SK-N-SH treated with all-trans-retinoic acid at 6 μM for 48 hours (cell line): Measurements from ENCODE around the gene C2orf81.

Experiments used
- ATAC-seq: fragments of 200-7000 bp; cut with Tn5 transposase; 3 replicates; pipeline ENCODE4 v1.9.1; 2020; ENCODE audit warnings: mild to moderate bottlenecking, moderate library complexity
- BACH2 ChIP-seq: fragments of 250-450 bp; sonication (Bioruptor Pico); IDR thresholded peaks from 2 replicates; pipeline ENCODE4 v1.9.0; 2021; ENCODE audit warnings: mild to moderate bottlenecking, borderline replicate concordance
- ESRRG ChIP-seq: fragments of 250-450 bp; sonication (Bioruptor Pico); IDR thresholded peaks from 2 replicates; pipeline ENCODE4 v1.6.1; 2021; ENCODE audit warnings: mild to moderate bottlenecking
- GLIS3 ChIP-seq: fragments of 250-450 bp; sonication (Bioruptor Pico); IDR thresholded peaks from 2 replicates; pipeline ENCODE4 v1.5.0; 2020; ENCODE audit warnings: mild to moderate bottlenecking, moderate library complexity
- PPARA ChIP-seq: fragments of 250-450 bp; sonication (Bioruptor Pico); IDR thresholded peaks from 2 replicates; pipeline ENCODE4 v1.5.0; 2020; ENCODE audit warnings: mild to moderate bottlenecking, borderline replicate concordance
- RARB ChIP-seq: fragments of 250-450 bp; sonication (Bioruptor Pico); IDR thresholded peaks from 2 replicates; pipeline ENCODE4 v1.8.0; 2021; ENCODE audit warnings: mild to moderate bottlenecking, moderate library complexity
- SNAI2 ChIP-seq: fragments of 250-450 bp; sonication (Bioruptor Pico); IDR thresholded peaks from 2 replicates; pipeline ENCODE4 v1.5.0; 2020; ENCODE audit warnings: mild to moderate bottlenecking, moderate library complexity
- TCF4 ChIP-seq: fragments of 250-450 bp; sonication (Bioruptor Pico); IDR thresholded peaks from 2 replicates; pipeline ENCODE4 v1.8.0; 2021; ENCODE audit warnings: mild to moderate bottlenecking, moderate library complexity, borderline replicate concordance
- TOX ChIP-seq: fragments of 250-450 bp; sonication (Bioruptor Pico); IDR thresholded peaks from 2 replicates; pipeline ENCODE4 v1.8.0; 2021; ENCODE audit warnings: mild to moderate bottlenecking, moderate library complexity, borderline replicate concordance
- ZNF565 ChIP-seq: fragments of 450-650 bp; formaldehyde crosslinking; conservative IDR thresholded peaks from 2 replicates; pipeline ENCODE4 v1.5.0; 2020; ENCODE audit warnings: low read depth, mild to moderate bottlenecking, moderate library complexity
- ZNF70 ChIP-seq: fragments of 450-650 bp; formaldehyde crosslinking; IDR thresholded peaks from 2 replicates; pipeline ENCODE4 v1.5.0; 2020; ENCODE audit warnings: mild to moderate bottlenecking, moderate library complexity
- TF ChIP-seq, protein P1 (sequence below): fragments of 250-450 bp; sonication (Bioruptor Pico); IDR thresholded peaks from 2 replicates; pipeline ENCODE4 v1.5.1; 2021; ENCODE audit warnings: mild to moderate bottlenecking, moderate library complexity
- TF ChIP-seq, protein P2 (sequence below): fragments of 250-450 bp; sonication (Bioruptor Pico); IDR thresholded peaks from 2 replicates; pipeline ENCODE4 v1.8.0; 2021; ENCODE audit warnings: low read depth, mild to moderate bottlenecking, moderate library complexity, borderline replicate concordance
- TF ChIP-seq, protein P3 (sequence below): fragments of 250-450 bp; sonication (Bioruptor Pico); IDR thresholded peaks from 2 replicates; pipeline ENCODE4 v1.5.0; 2020; ENCODE audit warnings: mild to moderate bottlenecking, moderate library complexity
- TF ChIP-seq, protein P4 (sequence below): fragments of 250-450 bp; sonication (Bioruptor Pico); IDR thresholded peaks from 2 replicates; pipeline ENCODE4 v1.5.1; 2020; ENCODE audit warnings: low read depth, mild to moderate bottlenecking, moderate library complexity
- TF ChIP-seq, protein P5 (sequence below): fragments of 250-450 bp; sonication (Bioruptor Pico); IDR thresholded peaks from 2 replicates; pipeline ENCODE4 v1.8.0; 2020; ENCODE audit warnings: mild to moderate bottlenecking, moderate library complexity, borderline replicate concordance

Gene C2orf81

DNA sequence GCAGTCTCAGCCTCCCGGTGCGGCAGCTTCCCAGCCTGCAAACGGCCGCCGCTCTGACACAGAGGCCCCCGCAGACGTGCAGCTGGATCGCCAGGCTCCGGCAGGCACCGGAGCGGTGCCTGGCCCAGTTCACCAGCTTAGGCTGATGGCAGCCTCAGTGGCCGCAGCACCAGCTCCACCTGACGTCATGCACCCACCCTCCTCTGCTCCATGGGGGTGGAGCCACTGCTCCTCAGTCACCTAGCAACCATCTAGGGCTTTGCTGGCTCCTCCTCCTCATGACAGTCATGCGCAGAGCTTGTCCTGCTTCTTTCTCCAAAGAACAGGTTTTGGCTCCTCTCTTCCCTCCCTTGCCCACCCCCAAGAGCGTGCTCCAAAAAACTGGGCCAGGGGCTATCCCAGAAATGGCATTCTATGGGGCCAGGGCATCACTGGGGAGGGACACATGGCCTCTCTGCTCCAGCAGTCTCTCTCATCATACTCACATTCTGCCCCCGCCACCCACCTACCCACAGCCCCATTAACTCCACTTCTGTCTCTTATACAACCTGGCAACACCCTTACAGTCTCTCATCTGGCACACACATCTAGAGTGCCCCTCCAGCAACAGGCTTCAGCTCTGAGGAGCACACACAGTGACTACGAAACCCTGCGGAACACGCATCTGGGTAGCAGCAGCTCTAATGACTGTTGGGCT lies 46.8 kb downstream of the C2orf81 start:
- ATAC-seq = peak; percentile 99
- TF ChIP-seq, protein P1, sequence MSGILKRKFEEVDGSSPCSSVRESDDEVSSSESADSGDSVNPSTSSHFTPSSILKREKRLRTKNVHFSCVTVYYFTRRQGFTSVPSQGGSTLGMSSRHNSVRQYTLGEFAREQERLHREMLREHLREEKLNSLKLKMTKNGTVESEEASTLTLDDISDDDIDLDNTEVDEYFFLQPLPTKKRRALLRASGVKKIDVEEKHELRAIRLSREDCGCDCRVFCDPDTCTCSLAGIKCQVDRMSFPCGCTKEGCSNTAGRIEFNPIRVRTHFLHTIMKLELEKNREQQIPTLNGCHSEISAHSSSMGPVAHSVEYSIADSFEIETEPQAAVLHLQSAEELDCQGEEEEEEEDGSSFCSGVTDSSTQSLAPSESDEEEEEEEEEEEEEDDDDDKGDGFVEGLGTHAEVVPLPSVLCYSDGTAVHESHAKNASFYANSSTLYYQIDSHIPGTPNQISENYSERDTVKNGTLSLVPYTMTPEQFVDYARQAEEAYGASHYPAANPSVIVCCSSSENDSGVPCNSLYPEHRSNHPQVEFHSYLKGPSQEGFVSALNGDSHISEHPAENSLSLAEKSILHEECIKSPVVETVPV (CRISPR knock-in tag) = no peak
- TF ChIP-seq, protein P2, sequence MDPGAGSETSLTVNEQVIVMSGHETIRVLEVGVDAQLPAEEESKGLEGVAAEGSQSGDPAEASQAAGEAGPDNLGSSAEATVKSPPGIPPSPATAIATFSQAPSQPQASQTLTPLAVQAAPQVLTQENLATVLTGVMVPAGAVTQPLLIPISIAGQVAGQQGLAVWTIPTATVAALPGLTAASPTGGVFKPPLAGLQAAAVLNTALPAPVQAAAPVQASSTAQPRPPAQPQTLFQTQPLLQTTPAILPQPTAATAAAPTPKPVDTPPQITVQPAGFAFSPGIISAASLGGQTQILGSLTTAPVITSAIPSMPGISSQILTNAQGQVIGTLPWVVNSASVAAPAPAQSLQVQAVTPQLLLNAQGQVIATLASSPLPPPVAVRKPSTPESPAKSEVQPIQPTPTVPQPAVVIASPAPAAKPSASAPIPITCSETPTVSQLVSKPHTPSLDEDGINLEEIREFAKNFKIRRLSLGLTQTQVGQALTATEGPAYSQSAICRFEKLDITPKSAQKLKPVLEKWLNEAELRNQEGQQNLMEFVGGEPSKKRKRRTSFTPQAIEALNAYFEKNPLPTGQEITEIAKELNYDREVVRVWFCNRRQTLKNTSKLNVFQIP (CRISPR knock-in tag) = no peak
- TF ChIP-seq, all 23 proteins: peak for 0

DNA sequence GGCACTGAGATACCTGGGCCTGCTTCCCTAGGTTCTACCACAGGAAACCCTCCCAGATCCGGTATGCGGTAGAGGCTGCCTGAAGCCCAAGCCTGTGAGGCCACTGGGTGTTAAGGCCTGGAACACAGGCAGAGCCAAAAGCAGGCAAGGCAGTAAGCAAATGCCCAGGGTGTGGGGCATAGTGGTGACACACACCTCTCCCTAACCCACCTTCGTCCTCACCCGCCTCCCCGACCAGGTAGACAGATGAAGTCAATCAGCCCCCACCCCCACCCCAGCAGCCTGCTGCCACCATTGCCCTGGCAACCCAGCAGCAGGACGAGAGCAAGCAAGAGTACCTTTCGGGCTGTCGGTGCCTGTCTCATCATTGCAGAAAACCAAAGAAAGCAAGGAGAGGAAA lies 47.4 kb downstream of the C2orf81 start:
- TF ChIP-seq TOX (no peak), PPARA (CRISPR knock-in tag) (no peak)
- TF ChIP-seq, protein P3, sequence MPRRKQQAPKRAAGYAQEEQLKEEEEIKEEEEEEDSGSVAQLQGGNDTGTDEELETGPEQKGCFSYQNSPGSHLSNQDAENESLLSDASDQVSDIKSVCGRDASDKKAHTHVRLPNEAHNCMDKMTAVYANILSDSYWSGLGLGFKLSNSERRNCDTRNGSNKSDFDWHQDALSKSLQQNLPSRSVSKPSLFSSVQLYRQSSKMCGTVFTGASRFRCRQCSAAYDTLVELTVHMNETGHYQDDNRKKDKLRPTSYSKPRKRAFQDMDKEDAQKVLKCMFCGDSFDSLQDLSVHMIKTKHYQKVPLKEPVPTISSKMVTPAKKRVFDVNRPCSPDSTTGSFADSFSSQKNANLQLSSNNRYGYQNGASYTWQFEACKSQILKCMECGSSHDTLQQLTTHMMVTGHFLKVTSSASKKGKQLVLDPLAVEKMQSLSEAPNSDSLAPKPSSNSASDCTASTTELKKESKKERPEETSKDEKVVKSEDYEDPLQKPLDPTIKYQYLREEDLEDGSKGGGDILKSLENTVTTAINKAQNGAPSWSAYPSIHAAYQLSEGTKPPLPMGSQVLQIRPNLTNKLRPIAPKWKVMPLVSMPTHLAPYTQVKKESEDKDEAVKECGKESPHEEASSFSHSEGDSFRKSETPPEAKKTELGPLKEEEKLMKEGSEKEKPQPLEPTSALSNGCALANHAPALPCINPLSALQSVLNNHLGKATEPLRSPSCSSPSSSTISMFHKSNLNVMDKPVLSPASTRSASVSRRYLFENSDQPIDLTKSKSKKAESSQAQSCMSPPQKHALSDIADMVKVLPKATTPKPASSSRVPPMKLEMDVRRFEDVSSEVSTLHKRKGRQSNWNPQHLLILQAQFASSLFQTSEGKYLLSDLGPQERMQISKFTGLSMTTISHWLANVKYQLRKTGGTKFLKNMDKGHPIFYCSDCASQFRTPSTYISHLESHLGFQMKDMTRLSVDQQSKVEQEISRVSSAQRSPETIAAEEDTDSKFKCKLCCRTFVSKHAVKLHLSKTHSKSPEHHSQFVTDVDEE (CRISPR knock-in tag) = no peak
- TF ChIP-seq, all 23 proteins: peak for 0
- no peak; the same call in 2 of the 3 replicates for ATAC-seq

DNA sequence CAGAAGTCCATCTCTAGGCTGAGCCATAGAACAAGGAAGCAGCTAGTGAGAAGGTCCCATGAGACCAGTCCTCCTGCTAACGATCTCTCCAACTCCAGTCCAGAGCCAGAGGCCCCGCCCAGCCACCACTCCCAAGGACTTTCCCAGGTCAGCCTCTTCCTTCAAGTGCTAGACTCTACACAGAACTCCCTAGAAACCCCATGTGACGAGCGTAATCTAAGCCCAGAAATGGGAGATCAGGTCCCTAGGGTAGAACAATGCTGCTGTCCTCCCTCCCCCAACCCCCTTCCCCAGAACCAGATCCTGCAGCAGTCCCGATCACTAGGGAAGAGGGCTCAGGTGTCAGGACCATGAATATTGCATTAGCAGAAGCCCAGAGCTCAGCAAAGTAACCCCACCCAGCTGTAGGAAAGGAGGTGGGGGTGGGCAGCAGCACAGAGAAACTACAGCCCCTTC lies 48.2 kb downstream of the C2orf81 start:
- TF ChIP-seq, protein P4, sequence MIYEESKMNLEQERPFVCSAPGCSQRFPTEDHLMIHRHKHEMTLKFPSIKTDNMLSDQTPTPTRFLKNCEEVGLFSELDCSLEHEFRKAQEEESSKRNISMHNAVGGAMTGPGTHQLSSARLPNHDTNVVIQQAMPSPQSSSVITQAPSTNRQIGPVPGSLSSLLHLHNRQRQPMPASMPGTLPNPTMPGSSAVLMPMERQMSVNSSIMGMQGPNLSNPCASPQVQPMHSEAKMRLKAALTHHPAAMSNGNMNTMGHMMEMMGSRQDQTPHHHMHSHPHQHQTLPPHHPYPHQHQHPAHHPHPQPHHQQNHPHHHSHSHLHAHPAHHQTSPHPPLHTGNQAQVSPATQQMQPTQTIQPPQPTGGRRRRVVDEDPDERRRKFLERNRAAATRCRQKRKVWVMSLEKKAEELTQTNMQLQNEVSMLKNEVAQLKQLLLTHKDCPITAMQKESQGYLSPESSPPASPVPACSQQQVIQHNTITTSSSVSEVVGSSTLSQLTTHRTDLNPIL (CRISPR knock-in tag) = no peak
- TF ChIP-seq ZNF565 (no peak), GLIS3 (no peak), BACH2 (CRISPR knock-in tag) (no peak), SNAI2 (CRISPR knock-in tag) (no peak), TCF4 (no peak), TOX (no peak), ZNF70 (CRISPR knock-in tag) (no peak)
- TF ChIP-seq, protein P5, sequence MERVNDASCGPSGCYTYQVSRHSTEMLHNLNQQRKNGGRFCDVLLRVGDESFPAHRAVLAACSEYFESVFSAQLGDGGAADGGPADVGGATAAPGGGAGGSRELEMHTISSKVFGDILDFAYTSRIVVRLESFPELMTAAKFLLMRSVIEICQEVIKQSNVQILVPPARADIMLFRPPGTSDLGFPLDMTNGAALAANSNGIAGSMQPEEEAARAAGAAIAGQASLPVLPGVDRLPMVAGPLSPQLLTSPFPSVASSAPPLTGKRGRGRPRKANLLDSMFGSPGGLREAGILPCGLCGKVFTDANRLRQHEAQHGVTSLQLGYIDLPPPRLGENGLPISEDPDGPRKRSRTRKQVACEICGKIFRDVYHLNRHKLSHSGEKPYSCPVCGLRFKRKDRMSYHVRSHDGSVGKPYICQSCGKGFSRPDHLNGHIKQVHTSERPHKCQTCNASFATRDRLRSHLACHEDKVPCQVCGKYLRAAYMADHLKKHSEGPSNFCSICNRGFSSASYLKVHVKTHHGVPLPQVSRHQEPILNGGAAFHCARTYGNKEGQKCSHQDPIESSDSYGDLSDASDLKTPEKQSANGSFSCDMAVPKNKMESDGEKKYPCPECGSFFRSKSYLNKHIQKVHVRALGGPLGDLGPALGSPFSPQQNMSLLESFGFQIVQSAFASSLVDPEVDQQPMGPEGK (CRISPR knock-in tag) = no peak
- TF ChIP-seq, protein P3 (CRISPR knock-in tag) = no peak
- ATAC-seq = no peak

DNA sequence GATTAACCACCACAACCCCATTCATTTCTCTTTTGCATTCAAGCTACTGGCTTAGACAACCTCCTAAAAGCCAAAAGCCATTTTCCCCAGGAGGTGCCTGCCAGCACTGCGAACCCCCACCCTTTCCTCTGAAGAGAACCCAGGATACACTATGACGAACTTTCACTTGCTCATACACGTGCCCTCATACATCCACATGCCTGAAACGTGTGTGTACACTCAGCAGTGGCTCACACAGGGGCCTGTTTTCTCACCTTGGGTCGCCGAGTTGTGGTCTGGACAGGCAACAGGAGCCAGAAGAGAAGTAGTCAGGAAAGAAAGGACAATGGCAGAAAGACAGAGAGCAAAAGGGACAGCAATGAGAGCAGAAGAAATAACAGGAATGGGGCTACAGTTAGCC lies 48.7 kb downstream of the C2orf81 start:
- no peak for ATAC-seq
- TF ChIP-seq SNAI2 (CRISPR knock-in tag) = no peak
- no peak for TF ChIP-seq ZNF70 (CRISPR knock-in tag)
- no peak for TF ChIP-seq ZNF565
- no peak for TF ChIP-seq RARB (CRISPR knock-in tag)
- TF ChIP-seq ESRRG (CRISPR knock-in tag) = no peak
- TF ChIP-seq, protein P3 (CRISPR knock-in tag) = no peak
- TF ChIP-seq, protein P2 (CRISPR knock-in tag) = no peak
